K562 (cell line): Measurements from ENCODE around the gene EHBP1L1. TPM values are rescaled to one million over a fixed set of nuclear protein-coding genes. Genes with fewer than 3 reads are reported as not detected.
A peak's percentile ranks its signal among the peaks of the same experiment; 100 is the strongest.

Experiments
- CC2D1A ChIP-seq: fragments of 450-650 bp; IDR thresholded peaks from 2 replicates; pipeline ENCODE4 v1.6.1; 2017; ENCODE audit warnings: mild to moderate bottlenecking
- DIDO1 ChIP-seq: fragments of 450-650 bp; IDR thresholded peaks from 2 replicates; pipeline ENCODE4 v1.6.1; 2016; ENCODE audit warnings: low read depth, missing biosample characterization, missing genetic modification characterization
- ETV1 ChIP-seq: fragments of 450-650 bp; conservative IDR thresholded peaks from 2 replicates; pipeline ENCODE4 v1.6.1; 2016; ENCODE audit warnings: missing genetic modification characterization, control low read depth, low read depth, missing compliant biosample characterization
- GTF2F1 ChIP-seq: IDR thresholded peaks from 2 replicates; pipeline ENCODE4 v1.6.1; 2011; ENCODE audit warnings: low read depth, low read length, improper control_type of control experiment
- JUN ChIP-seq, 2 experiments: sonication (generic) in 1 of 2; formaldehyde crosslinking in 1 of 2; IDR thresholded peaks; 2 replicates each; pipeline versions ENCODE4 v1.6.1 to v1.8.0; 2012 to 2022; ENCODE audit warnings: borderline replicate concordance in 2 of 2, mild to moderate bottlenecking in 2 of 2, improper control_type of control experiment in 1 of 2, low read depth in 1 of 2, low read length in 1 of 2, missing genetic modification reagents in 1 of 2
- KDM5B ChIP-seq: fragments of 200-600 bp; sonication (generic); IDR thresholded peaks from 2 replicates; pipeline ENCODE4 v1.6.1; 2012; ENCODE audit warnings: low read depth, mild to moderate bottlenecking, moderate library complexity, low read length, control low read depth, inconsistent platforms; ENCODE audit not compliant: insufficient replicate concordance
- MECOM ChIP-seq: fragments of 250-450 bp; sonication (Bioruptor Pico); IDR thresholded peaks from 2 replicates; pipeline ENCODE4 v1.8.0; 2022; ENCODE audit warnings: inconsistent platforms
- MYNN ChIP-seq, 2 experiments: sonication (generic); formaldehyde crosslinking in 1 of 2; IDR thresholded peaks; 2 replicates each; pipeline versions ENCODE4 v1.5.0 to v1.6.1; 2016 to 2020; ENCODE audit warnings: antibody characterized with exemption in 1 of 2, missing genetic modification reagents in 1 of 2
- NFE2 ChIP-seq: IDR thresholded peaks from 2 replicates; pipeline ENCODE4 v1.6.1; 2014; ENCODE audit warnings: antibody characterized with exemption, low read depth
- SLC30A9 ChIP-seq: fragments of 250-450 bp; sonication (Bioruptor Pico); IDR thresholded peaks from 2 replicates; pipeline ENCODE4 v1.8.0; 2022; ENCODE audit warnings: mild to moderate bottlenecking, moderate library complexity
- SMARCA5 ChIP-seq: fragments of 450-650 bp; IDR thresholded peaks from 2 replicates; pipeline ENCODE4 v1.6.1; 2016
- SRSF9 ChIP-seq: fragments of 200-400 bp; formaldehyde crosslinking; IDR thresholded peaks from 2 replicates; pipeline ENCODE4 v1.6.1; 2017; ENCODE audit warnings: low read depth, low read length, borderline replicate concordance
- THRAP3 ChIP-seq: fragments of 450-650 bp; IDR thresholded peaks from 2 replicates; pipeline ENCODE4 v1.6.1; 2016; ENCODE audit warnings: mild to moderate bottlenecking, inconsistent platforms, borderline replicate concordance
- ZBTB1 ChIP-seq: sonication (generic); formaldehyde crosslinking; IDR thresholded peaks from 2 replicates; pipeline ENCODE4 v1.8.1; 2023; ENCODE audit warnings: missing genetic modification reagents, low read depth, mild to moderate bottlenecking, borderline replicate concordance
- ZNF586 ChIP-seq: fragments of 450-650 bp; formaldehyde crosslinking; conservative IDR thresholded peaks from 2 replicates; pipeline ENCODE4 v1.4.0; 2020; ENCODE audit warnings: mild to moderate bottlenecking, moderate library complexity
- ZNF644 ChIP-seq: fragments of 200-800 bp; sonication (Bioruptor generic); IDR thresholded peaks from 2 replicates; pipeline ENCODE4 v1.6.1; 2016; ENCODE audit warnings: low read depth, missing genetic modification characterization, missing compliant biosample characterization
- ZNF699 ChIP-seq: fragments of 250-450 bp; sonication (Bioruptor Pico); IDR thresholded peaks from 2 replicates; pipeline ENCODE4 v1.8.0; 2021; ENCODE audit warnings: mild to moderate bottlenecking, moderate library complexity; ENCODE audit not compliant: insufficient replicate concordance
- ZNF717 ChIP-seq: fragments of 250-450 bp; sonication (Bioruptor Pico); IDR thresholded peaks from 2 replicates; pipeline ENCODE4 v1.5.0; 2021
- polyA plus RNA-seq, 8 experiments: library from polyadenylated mRNA; depleted of rRNA in 4 of 8; stranded (reverse) in 5 of 8; unstranded in 3 of 8; fragments of >200 nt; fragmentation: Nextera tagmentation in 2 of 8; fragmentation: Illumina TruSeq in 1 of 8; extraction: Ambion mirVana in 2 of 8; extraction: Trizol in 1 of 8; gene quantifications; 2 replicates each; pipeline versions ENCODE4 v1.2.1 to v1.2.3, GENCODE V29; 2011 to 2014; ENCODE audit warnings: inconsistent platforms in 1 of 8, missing spikeins in 1 of 8
- total RNA-seq, 7 experiments: library from RNA; depleted of rRNA in 6 of 7; stranded (reverse); fragments of >200 nt in 6 of 7; fragmentation: Illumina TruSeq in 2 of 7; extraction: Trizol in 2 of 7; gene quantifications; 2 replicates each; pipeline versions ENCODE4 v1.2.1 to v1.2.3, GENCODE V29; 2011 to 2021; ENCODE audit warnings: low replicate concordance in 1 of 7
- TF ChIP-seq, protein P1 (sequence below): fragments of 450-650 bp; IDR thresholded peaks from 2 replicates; pipeline ENCODE4 v1.6.1; 2016; ENCODE audit warnings: borderline replicate concordance
- TF ChIP-seq, protein P2 (sequence below): sonication (generic); formaldehyde crosslinking; IDR thresholded peaks from 2 replicates; pipeline ENCODE4 v1.8.1; 2023; ENCODE audit warnings: missing genetic modification reagents, mild to moderate bottlenecking, borderline replicate concordance

The EHBP1L1 gene
- total and polyA plus RNA-seq, 9 of the 15 experiments (the other 6 are each of a cell fraction or from before 2014, with no cell fraction given) = 0.03 to 87.1 (median 26.3) TPM

DNA sequence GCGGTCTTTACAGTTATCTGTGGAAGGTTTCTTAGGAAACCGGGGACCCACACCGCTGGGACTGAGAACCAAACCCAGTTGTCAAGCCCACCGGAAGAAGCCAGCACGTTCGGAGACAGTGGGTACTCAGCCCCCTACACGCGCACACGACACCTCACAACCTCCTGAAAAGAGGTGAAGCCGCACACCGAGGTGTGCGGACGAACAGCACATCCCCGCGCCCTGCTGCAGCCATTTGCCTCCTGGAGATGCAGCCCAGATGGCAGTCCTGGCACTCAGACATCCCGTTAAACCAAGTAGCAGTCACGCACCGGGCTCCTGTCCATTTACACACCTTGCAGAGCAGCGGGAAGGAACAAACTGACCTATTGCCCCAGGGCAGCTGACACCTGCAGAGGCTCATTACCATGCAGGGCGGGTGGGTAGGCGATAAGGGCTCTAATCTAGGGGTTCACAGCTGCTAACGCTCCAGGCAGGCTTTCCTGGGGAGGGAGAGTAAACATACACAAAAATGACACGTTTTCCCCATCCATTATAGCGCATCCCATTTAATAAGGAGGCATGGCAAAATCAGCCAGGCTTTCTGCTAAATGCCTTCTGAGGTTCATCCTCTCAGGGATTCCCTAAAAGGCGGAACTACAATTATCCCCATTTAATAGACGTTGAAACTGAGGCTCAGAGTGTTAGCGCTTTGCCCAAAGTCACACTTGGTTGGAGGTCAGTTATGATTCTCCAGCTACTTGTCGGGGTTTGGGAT is 864 bp upstream of the EHBP1L1 start (continued):
- peak; percentile 85 for TF ChIP-seq ETV1
- TF ChIP-seq ZNF699 = no peak
- TF ChIP-seq MYNN (IDR thresholded peaks at IDR 0.05) = peak; percentile 87
- no peak for TF ChIP-seq MYNN (CRISPR knock-in tag; IDR thresholded peaks at IDR 0.05)
- TF ChIP-seq NFE2 = no peak
- no peak for TF ChIP-seq ZNF644 (tag)
- no peak for TF ChIP-seq JUN (IDR thresholded peaks at IDR 0.05; ENCODE audit: borderline replicate concordance, low read depth, low read length)
- TF ChIP-seq JUN (CRISPR knock-in tag; IDR thresholded peaks at IDR 0.05; ENCODE audit: borderline replicate concordance) = no peak
- no peak for TF ChIP-seq DIDO1
- no peak for TF ChIP-seq SRSF9
- peak; percentile 39 for TF ChIP-seq KDM5B
- TF ChIP-seq SLC30A9 (CRISPR knock-in tag) = no peak
- TF ChIP-seq MECOM = peak; percentile 71
- TF ChIP-seq, protein P1, sequence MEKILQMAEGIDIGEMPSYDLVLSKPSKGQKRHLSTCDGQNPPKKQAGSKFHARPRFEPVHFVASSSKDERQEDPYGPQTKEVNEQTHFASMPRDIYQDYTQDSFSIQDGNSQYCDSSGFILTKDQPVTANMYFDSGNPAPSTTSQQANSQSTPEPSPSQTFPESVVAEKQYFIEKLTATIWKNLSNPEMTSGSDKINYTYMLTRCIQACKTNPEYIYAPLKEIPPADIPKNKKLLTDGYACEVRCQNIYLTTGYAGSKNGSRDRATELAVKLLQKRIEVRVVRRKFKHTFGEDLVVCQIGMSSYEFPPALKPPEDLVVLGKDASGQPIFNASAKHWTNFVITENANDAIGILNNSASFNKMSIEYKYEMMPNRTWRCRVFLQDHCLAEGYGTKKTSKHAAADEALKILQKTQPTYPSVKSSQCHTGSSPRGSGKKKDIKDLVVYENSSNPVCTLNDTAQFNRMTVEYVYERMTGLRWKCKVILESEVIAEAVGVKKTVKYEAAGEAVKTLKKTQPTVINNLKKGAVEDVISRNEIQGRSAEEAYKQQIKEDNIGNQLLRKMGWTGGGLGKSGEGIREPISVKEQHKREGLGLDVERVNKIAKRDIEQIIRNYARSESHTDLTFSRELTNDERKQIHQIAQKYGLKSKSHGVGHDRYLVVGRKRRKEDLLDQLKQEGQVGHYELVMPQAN = peak; percentile 61; the same call in 1 of the 2 replicates
- no peak for TF ChIP-seq THRAP3
- peak; percentile 100 for TF ChIP-seq SMARCA5
- no peak for TF ChIP-seq ZBTB1 (CRISPR knock-in tag)
- TF ChIP-seq, protein P2, sequence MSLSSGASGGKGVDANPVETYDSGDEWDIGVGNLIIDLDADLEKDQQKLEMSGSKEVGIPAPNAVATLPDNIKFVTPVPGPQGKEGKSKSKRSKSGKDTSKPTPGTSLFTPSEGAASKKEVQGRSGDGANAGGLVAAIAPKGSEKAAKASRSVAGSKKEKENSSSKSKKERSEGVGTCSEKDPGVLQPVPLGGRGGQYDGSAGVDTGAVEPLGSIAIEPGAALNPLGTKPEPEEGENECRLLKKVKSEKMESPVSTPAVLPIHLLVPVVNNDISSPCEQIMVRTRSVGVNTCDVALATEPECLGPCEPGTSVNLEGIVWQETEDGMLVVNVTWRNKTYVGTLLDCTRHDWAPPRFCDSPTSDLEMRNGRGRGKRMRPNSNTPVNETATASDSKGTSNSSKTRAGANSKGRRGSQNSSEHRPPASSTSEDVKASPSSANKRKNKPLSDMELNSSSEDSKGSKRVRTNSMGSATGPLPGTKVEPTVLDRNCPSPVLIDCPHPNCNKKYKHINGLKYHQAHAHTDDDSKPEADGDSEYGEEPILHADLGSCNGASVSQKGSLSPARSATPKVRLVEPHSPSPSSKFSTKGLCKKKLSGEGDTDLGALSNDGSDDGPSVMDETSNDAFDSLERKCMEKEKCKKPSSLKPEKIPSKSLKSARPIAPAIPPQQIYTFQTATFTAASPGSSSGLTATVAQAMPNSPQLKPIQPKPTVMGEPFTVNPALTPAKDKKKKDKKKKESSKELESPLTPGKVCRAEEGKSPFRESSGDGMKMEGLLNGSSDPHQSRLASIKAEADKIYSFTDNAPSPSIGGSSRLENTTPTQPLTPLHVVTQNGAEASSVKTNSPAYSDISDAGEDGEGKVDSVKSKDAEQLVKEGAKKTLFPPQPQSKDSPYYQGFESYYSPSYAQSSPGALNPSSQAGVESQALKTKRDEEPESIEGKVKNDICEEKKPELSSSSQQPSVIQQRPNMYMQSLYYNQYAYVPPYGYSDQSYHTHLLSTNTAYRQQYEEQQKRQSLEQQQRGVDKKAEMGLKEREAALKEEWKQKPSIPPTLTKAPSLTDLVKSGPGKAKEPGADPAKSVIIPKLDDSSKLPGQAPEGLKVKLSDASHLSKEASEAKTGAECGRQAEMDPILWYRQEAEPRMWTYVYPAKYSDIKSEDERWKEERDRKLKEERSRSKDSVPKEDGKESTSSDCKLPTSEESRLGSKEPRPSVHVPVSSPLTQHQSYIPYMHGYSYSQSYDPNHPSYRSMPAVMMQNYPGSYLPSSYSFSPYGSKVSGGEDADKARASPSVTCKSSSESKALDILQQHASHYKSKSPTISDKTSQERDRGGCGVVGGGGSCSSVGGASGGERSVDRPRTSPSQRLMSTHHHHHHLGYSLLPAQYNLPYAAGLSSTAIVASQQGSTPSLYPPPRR = 0 out of 2 replicates have a peak, but pooled peaks have one; percentile 84
- TF ChIP-seq GTF2F1 = no peak
- no peak for TF ChIP-seq ZNF586
- 0 out of 2 replicates have a peak, but pooled peaks have one; percentile 67 for TF ChIP-seq ZNF717
- peak; percentile 61; the same call in 1 of the 2 replicates for TF ChIP-seq CC2D1A
